H4 (cell line): ENCODE data around the gene TLR8. TPM values are rescaled to one million over a fixed set of nuclear protein-coding genes. Genes with fewer than 3 reads are reported as not detected.

Source experiments
- DNase-seq: peaks from one replicate; pipeline ENCODE4 v3.0.0-alpha.2; 2015; ENCODE audit warnings: low spot score
- total RNA-seq: library from RNA; depleted of rRNA; stranded (reverse); fragments of >200 nt; shearing (Covaris generic); gene quantifications from 2 replicates; pipeline ENCODE4 v1.2.3, GENCODE V29; 2014; rRNA removed

The TLR8 gene
- total RNA-seq, 1 experiment from 2014 or later, result not detected

- DNase-seq, result no peak
Measured at GRCh38 chrX:12966151-12966550, 59.7 kb downstream of the TLR8 start.

DNA sequence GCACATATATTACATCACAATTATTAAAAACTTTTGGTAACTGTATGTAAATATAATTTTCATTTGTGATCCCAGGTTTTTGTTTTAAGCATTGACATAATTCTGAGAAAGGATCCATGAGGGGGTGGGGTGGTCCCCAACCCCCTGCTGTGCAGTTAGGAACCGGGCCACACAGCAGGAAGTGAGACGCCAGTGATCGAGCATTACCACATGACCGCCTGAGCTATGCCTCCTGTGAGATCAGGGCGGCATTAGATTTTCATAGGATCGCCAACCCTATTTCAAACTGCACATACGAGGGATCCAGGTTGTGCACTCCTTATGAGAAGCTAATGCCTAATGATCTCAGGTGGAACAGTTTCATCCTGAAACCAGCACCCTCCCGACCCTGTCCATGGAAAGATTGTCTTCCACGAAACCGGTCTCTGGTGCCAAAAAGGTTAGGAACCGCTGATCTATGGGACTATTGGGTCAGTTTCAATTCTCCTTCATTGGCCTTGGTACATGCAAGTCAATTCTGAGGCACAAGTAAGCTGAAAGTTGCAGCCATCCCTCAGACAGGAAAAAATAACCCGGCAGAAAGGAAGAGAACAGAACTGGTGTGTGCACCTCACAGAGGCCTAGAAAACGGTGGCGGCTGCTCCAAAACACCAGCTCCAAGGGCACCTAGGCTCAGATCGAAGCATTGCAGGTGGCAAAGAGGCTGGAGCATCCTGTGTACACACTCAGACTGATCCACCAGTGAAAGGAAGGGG, 61.5 kb downstream of the TLR8 start:
- no peak for DNase-seq

- no peak for DNase-seq
Measured at GRCh38 chrX:12970691-12971202, 64.3 kb downstream of the TLR8 start.

- no peak for DNase-seq
Measured at GRCh38 chrX:12971282-12972003, 65.0 kb downstream of the TLR8 start.

- no peak for DNase-seq
Measured at GRCh38 chrX:12972243-12972642, 65.8 kb downstream of the TLR8 start.

Other genes starting within 250 kb of the TLR8 start
- gene PRPS2, start 115.2 kb upstream of the TLR8 start, total RNA-seq, result 91.0 and 105 TPM in 2 replicates
- gene TLR7, start 39.5 kb upstream of the TLR8 start, total RNA-seq, result 0.04 TPM in 1 of 2 replicates, not detected in the other
- 6,124 and 7,364 TPM in 2 replicates for gene TMSB4X, start 68.5 kb downstream of the TLR8 start, total RNA-seq
- gene FAM9C, start 138.0 kb downstream of the TLR8 start, total RNA-seq, result not detected in 2 replicates